HEK293T (cell line): ENCODE data around the gene SNRPB.

Experiments
- ARNT ChIP-seq: fragments of 450-650 bp; IDR thresholded peaks from 2 replicates; pipeline ENCODE4 v1.6.1; 2017; ENCODE audit warnings: mild to moderate bottlenecking
- BHLHE40 ChIP-seq: fragments of 450-650 bp; IDR thresholded peaks from 2 replicates; pipeline ENCODE4 v1.6.1; 2016; ENCODE audit warnings: mild to moderate bottlenecking, moderate library complexity, borderline replicate concordance
- ELF4 ChIP-seq: fragments of 450-650 bp; IDR thresholded peaks from 2 replicates; pipeline ENCODE4 v1.6.1; 2017; ENCODE audit warnings: antibody characterized with exemption
- FOXM1 ChIP-seq: fragments of 450-650 bp; IDR thresholded peaks from 2 replicates; pipeline ENCODE4 v1.6.1; 2017; ENCODE audit warnings: mild to moderate bottlenecking, borderline replicate concordance
- L3MBTL2 ChIP-seq: fragments of 450-650 bp; conservative IDR thresholded peaks from 2 replicates; pipeline ENCODE4 v1.6.1; 2016; ENCODE audit warnings: mild to moderate bottlenecking
- TARDBP ChIP-seq: fragments of 450-650 bp; IDR thresholded peaks from 2 replicates; pipeline ENCODE4 v1.6.1; 2016
- ZNF384 ChIP-seq: fragments of 450-650 bp; IDR thresholded peaks from 2 replicates; pipeline ENCODE4 v1.6.1; 2016

DNA sequence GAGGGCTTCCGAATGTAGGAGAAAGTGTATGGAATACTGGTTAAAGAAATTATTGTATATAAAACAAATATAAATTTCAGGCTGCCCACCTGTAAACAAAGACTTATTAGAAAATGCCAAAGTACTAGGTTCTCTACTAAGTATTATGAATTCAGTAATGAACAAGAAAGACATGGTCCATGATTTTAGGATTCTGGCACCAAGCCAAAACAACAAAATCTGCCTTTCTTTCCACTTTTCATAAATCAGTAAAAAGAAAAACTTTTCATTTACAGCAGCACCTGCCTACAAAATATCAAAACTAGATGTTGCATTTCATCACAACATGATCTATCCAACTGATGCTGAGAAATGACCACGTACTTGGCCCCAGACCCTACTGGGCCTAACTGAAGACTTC, 14.5 kb upstream of the SNRPB start:
- TF ChIP-seq ELF4 = no peak
- TF ChIP-seq BHLHE40 = no peak
- TF ChIP-seq ZNF384 = no peak
- no peak for TF ChIP-seq TARDBP
- TF ChIP-seq FOXM1 = no peak
- no peak for TF ChIP-seq ARNT
- no peak for TF ChIP-seq L3MBTL2
